ENCODE measurements around the gene SYT1.

DNA sequence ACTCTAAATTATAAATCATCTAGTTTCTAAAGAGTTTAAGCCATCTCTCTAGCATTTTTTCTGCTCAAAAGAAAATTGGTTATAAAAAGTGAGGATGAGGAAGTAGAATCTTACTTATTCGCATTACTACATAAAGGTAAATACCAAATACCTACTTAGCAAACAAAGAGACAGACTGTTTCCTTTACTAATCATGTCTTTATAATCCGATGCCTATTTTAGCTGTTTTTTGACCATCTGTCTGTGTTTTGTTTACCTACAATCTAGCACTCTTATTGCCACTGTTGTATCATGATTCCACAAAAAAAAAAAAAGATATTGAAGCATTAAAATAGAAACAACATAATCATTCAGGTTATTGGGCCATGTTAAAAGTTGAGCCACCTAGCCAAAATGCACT lies 430.0 kb downstream of the SYT1 start:
- TF ChIP-seq CTCF (IDR thresholded peaks at IDR 0.05) = no peak
- no peak for TF ChIP-seq ZFX (IDR thresholded peaks at IDR 0.05; ENCODE audit: borderline replicate concordance)

Measured in 22Rv1 (cell line).